HG03108 (cell line): ENCODE results near the gene TUBGCP3.
"Not testable (repeated sequence)": the region's sequence is repeated elsewhere in the genome, so short reads cannot be mapped to it uniquely, and the experiment has no call there.

Source experiments
- ATAC-seq: cut with Tn5 transposase; IDR thresholded peaks from one replicate; pipeline ENCODE4 v1.9.1; 2021; ENCODE audit warnings: moderate library complexity; ENCODE audit not compliant: unreplicated experiment

The TUBGCP3 gene

DNA sequence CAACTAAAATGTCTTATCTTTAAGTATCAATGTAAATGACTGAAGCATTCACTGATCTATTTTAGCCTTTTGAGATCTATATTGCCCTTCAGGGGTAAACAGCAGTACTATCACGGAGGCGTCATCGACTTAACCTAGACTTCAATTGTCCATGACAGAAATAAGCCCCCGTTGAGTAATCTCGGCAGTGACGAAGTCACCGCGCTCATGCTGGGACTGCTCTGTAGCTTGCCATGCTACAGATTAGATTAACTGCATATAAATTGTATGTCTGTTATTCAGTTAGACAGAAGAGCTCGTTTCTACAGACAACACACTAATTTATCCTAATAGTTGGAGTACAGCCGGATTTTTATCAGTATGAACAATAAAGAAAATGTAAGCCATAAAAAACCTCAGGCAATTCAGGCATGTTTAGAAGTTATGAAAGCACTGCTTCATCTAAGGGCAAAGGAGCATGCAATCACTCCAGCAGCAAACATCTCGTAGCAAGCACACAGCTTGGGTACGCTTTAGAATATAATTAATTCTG is 56.6 kb downstream of the TUBGCP3 start:
- no peak for ATAC-seq

DNA sequence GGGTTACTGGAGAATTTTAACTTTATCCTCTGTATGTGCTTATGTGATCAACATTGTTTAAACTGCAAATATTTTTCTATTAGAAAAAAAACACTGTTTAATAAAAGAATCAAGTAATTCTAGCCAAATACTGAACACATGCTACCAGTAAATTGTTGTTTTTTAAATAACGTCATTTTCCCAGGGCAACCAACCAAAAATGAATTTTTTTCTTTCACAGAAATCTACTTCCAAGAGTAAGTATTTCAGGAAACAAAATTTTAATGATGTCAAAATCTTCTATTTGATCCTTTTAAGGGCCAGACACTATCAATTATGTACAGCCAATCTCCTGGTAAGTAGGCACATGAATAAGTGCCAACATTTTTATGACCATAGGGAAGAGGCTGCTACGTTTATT is 57.1 kb downstream of the TUBGCP3 start:
- ATAC-seq, result no peak

DNA sequence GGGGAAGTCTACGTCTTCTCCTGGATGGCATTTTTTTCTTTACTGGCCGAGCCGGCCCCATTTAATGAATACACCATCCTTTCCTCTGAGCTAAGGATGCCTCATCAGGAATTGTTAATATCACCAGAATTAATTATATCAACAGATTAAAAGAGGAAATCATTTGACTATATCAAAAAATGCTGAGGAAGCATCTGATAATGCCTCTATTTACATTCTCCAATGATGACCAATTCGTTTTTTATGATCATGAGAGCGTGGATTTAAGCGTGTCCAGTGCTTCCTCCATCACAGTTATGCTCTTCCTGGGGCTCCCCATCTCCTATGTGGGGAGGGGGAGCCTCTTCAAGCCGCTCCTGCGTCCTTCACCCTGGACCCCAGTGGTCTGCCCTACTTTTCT is 58.7 kb downstream of the TUBGCP3 start:
- no peak for ATAC-seq

DNA sequence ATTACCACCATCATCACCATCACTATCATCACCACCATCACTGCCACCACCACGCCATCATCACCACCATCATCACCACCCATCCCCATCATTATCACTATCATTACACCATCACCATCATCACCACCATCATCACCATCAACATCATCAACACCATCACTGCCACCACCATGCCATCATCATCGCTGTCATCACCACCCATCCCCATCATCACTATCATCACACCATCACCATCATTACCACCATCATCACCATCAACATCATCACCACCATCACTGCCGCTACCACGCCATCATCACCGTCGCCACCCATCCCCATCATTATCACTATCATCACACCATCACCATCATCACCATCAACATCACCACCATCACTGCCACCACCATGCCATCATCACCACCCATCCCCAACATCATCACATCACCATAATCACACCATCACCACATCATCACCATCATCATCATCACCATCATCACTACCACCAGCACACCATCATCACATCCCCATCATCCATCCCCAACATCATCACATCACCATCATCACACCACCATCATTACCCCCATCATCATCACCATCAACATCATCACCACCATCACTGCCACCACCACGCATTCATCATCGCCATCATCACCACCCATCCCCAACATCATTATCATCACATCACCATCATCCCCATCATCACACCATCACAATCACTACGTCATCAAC is 61.7 kb downstream of the TUBGCP3 start:
- no peak for ATAC-seq

DNA sequence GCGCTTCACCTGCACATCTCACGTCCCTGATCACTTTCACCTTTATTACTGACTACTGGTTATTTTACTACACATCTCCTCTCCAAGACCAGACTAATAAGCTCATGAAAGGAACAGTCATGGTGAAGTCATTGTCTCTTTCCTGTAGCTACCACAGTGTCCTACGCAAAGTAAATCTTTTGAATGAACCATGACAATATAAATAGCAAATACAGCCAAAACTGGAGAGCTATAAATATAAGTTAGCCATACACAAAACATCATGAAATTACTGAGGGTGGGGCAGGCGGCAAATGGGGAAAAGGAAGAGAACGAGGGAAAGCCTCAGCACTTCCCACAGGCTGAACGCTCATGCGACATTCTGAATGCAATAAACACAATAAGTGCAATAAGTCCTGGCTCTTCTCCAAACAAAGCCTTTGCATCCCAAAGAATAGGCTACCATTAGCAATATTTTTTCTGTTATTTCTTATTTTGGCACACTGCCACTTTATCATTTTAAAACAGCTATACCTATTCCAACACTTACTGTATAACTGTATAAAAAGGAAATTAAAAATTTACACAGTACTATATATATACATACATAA is 62.5 kb downstream of the TUBGCP3 start:
- ATAC-seq, result no peak

DNA sequence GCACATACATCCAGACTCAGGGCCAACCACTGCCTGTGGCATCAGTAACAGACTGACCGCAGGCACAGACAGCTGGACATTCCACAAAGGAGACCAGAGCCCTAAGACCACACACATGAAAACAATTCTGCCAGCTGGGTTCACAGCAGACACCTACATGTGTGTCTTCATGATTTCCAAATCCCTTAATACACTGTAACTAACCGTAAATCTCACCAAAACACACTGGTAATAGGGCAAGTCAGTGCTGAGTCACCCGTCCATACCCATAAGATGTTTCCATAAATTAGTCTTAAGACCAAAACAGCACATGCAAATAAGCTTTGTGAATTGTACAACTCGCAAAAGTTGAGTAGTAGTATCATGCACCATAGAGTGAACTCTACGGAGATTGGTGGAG is 65.4 kb downstream of the TUBGCP3 start:
- no peak for ATAC-seq

DNA sequence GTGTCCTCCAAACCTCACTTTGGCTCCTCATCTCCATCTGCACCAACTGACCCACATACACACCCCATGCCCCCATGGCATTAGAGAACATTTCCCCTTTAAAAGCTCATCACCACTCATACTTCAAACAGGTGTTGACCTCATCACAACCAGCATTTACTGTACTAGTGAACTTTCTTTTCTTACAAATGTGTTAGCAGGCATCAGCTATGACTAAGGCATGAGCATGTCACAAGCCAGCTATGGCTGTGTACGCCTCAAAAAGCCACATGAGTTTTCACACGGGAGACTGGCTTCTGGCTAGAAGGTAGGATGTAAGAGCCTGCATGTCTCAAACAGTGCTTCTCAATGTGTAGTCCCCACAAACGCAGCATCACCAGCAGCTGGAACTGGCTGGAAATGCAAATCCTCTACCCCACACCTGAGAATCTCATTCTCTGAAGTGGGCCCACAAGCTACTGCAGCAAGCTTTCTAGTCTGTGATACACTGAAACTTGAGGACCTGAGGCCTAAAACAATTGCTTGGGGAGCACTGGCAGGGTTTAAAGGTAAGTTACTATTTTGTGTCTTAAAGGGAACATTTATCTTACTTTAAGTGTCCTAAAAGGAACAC is 66.8 kb downstream of the TUBGCP3 start:
- ATAC-seq, result no peak

DNA sequence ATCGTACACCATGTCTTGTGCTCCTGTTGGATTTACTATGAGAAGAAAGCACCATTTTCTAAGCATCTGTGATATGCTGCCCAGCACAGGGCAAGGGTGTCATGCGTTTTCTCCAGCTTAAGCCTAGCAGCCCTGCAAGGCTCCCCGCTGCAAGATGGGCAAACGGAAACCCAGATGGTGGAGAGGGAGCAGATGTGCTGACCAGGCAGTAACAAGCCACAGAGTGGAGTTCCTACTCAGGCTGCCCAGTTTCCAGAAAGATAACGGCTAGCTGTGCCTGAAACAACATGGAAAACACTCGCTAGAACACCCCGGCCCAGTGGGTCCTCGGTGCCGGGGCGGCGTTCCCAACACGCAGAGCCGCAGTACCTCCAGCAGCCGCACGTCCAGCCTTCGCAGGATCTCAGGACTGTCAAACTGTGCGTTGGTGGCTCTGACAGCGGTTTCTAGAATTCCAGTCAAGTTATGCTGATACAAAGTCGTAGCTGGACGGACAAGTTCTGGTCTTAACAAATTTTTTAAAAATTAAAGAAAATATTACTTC is 68.4 kb downstream of the TUBGCP3 start:
- no peak for ATAC-seq

DNA sequence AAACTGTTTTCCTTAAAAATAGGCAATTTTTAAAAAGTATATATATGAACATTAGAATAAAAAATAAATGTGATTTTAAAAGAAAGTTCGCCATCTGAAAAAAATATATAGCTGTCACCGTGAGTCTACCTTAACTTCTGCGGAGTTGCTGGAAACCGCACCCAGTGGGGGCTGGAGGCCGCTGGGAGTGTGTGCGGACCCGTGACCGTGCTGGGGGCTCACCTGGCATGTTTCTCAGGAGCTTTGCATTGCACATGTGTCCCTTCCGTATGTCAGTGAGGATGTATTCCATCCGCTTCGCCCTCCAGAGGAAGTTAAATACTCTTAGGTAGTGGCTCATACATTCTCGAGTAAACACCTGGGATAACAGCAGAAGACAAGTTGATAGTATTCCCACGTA is 71.7 kb downstream of the TUBGCP3 start:
- ATAC-seq, result no peak

DNA sequence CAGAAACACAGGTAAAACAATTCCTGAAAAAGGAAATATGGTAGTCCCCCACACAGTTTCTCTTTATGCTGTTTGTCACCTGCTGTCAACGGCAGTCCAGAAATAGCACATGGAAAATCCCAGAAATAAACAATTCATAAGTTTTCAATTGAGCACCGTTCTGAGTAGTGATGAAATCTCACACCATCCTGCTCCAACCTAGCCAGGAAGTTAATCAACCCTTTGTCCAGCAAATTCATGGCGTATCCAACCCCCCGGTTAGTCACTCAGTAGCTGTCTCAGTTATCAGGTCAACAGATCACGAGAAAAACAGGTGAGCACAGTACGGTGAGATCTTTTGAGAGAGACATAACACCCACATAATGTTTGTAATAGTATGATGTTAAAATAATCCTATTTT is 74.2 kb downstream of the TUBGCP3 start:
- no peak for ATAC-seq

DNA sequence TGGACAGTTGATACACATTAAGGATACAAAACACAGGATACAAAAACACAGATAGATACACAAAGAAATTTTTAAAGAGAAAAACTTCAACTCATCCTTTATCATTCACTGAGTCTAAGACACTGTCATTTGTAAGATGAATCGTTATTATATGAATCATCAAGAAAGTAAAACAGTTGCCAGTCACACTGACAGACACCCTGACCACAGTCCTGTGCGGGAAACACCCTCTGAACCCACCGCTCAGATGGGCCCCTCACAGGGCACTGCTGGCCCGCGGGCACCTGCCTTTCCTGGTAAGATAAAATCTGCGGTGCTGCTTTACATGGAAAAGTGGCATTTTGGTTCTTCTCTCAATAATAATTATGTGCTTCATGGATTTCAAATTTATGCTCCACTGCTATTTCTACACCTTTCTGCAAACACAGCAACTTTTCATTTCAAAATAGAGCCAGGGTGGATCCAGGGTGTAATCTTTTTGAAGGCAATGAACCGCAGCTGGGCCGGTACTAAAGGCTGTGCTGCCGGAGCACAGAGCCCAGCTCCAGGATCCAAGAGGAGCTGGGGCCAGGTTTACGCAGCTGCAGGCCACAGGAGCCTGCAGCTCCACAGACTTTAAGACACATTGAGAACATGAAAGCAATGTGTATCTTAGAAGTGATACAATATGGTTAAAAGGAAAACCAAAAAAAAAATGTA is 76.8 kb downstream of the TUBGCP3 start:
- ATAC-seq, result no peak

DNA sequence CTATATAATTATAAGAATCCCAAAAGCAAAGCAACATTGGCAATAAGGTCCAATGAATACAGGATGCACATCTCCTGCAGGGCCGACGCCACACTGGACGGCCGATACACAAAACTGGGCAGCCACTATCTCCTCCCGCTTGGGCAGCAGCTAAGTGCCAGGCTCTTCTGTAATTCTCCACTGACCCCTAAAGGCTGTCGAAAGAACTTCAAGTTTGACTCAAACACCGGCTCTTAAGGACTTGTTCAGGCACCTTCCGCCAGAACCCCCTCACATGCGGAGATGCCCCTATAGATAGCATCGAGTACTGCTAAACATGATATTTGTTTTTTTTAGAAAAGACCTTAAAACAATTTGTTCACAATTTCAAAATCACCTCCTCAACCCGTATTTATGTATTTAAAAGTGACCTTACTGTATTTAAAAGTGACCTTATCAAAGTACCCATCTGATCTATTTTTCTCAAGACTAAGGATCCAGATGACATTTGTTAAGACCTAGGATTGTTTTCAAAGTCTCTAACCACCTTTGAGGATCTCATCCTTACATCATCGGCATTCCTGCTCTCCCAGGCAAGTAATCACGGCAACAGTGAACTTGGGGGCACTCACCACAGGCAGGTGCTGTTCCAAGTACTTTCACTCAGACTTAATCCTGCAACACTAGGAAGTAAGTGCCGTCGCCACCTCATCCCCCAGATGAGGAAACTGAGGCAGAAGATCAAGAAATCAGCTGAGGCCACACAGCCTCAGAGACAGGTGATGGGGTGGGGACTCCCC is 77.8 kb downstream of the TUBGCP3 start:
- ATAC-seq, result no peak

DNA sequence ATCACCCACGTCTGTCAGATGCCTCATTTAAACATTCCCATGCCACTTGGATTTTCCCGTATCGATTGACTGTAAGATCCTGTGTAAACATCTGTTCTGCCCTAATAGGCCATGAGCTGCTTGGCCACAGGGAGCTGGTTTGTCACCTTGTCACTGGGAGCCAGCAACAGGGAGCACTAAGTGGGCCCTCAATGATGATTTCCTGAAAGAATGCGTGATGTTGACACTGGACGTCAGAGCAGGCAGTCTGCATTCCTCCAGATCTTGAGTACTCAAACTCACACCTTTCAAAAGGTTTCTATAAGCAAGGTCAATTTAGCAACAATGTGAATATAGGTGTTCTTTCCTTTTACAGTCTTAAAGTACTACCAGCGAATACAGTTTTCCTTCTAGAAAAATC is 78.8 kb downstream of the TUBGCP3 start:
- ATAC-seq, result no peak

DNA sequence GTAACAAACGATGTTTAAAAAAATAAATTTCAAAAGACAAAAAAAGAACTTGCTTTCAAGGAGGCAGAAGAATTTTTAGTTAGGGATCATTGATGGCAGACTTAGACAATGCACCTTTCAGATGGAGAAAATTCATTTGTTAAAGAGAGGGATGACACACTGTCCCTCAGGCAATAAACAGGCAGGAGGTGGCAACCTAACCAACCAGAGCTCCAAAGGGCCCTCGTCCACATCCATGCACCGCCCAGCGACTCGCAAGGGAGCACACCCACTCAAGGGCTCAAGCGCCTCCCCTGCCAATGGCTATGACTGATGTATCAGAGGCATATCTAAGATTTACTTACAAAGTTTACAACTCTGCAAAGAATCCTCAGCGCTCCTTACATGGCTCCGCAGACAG is 81.9 kb downstream of the TUBGCP3 start:
- ATAC-seq, result no peak

DNA sequence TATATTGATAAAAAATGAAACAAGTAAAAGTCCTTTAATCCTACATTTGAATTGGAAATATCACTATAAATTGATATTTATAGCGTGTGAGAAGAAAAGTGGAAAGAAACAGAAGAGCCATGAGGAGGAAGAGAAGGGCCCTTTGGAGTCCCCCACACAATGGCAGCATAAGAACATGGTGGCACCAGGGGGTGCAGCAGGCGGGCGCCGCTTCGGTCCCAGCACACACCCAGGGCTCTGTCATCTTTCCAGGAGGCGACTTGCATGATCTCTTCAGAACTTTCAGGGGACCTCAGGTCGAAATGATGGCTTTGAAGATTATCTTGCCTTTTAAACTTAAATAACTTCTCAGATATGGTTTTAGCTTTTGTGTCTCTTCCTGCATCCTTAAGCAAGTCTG is 91.8 kb downstream of the TUBGCP3 start:
- no peak for ATAC-seq

DNA sequence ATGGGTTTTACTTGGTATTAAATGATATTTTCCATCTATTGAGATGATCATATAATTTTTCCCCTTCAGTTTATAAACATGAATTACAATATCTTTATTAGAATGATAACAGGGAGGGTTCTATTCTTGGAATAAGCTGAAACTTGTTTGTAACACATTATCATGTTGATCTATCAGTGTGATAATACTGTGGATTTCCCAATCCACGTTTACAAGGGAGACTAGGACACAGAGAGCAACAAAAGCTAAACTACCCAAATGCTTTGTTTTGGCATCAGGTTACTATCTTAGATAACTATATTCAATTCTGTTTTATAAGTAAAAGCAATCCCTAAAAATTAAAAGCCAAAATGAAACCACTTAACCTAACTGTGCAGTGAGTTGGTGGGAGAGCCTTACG is 92.5 kb downstream of the TUBGCP3 start:
- no peak for ATAC-seq

DNA sequence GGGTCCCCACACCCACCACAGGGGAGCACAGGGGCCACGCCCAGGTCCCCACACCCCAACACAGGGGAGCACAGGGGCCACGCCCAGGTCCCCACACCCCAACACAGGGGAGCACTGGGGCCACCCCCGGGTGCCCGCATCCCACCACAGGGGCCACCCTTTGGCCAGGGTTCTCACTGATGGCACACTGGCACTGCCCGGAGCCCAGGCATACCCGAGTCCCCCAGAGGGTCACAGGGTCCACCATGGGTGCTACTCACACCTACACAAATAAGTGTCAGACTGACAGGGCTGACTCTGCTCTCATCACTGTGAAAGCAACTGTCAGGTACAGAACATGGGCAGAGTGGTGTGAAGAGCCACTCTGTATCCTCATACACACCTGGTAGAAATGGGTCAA is 98.8 kb downstream of the TUBGCP3 start:
- no peak for ATAC-seq

DNA sequence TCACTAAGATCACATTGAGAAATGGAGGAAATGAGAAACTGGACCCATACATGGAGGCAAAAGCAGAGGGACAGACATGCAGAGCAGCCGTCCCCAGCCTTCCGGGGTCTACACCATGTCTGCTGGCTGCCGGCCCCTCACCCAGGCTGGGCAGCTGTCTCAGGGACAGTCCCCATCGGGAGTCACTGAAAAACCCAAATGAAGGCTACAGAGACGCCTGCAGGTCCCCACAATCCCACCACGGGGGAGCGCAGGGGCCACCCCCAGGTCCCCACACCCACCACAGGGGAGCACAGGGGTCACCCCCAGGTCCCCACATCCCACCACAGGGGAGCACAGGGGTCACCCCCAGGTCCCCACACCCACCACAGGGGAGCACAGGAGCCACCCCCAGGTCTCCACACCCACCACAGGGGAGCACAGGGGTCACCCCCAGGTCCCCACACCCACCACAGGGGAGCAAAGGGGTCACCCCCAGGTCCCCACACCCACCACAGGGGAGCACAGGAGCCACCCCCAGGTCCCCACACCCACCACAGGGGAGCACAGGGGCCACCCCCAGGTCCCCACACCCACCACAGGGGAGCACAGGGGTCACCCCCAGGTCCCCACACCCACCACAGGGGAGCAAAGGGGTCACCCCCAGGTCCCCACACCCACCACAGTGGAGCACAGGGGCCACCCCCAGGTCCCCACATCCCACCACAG is 99.5 kb downstream of the TUBGCP3 start:
- not testable (repeated sequence) for ATAC-seq

DNA sequence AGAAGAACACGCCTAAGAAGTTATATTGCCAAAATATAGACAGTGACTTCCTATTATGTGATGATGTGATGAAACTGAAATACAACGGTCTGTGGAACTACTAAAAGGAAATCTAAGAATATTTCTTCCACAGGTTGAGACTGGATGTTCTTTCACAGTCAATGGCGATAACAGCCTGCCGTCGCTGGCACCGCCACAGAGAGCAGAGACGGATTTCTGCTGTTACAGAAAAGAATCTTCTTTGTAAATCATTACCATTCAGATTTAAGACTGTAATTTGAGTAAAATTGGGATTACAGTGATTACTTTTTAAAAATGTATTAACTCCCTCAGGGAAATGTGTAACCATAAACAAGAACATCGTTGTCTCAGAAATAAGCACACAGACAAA is 100.8 kb downstream of the TUBGCP3 start:
- ATAC-seq, result no peak
